Measurements from ENCODE around the gene CCDC51. TPM values are rescaled to one million over a fixed set of nuclear protein-coding genes. Genes with fewer than 3 reads are reported as not detected.

Gene CCDC51
- polyA plus RNA-seq, 1 donor from 2014 or later: 13.4 TPM

Other genes with a start within 250 kb of the CCDC51 start
- 1.1 TPM for gene CAMP, start 216.6 kb downstream of the CCDC51 start, polyA plus RNA-seq
- gene ZNF589, start 199.0 kb downstream of the CCDC51 start, polyA plus RNA-seq: 9.1 TPM
- 81.1 TPM for gene NME6, start 138.8 kb downstream of the CCDC51 start, polyA plus RNA-seq
- not detected for gene SPINK8, start 106.5 kb downstream of the CCDC51 start, polyA plus RNA-seq
- gene FBXW12, start 67.9 kb downstream of the CCDC51 start, polyA plus RNA-seq: not detected
- not detected for gene PLXNB1, start 10.0 kb downstream of the CCDC51 start, polyA plus RNA-seq
- gene TMA7, start 138 bp upstream of the CCDC51 start, polyA plus RNA-seq: 701 TPM
- gene ATRIP, start 6.6 kb upstream of the CCDC51 start, polyA plus RNA-seq: 13.9 TPM
- gene SHISA5, start 64.1 kb upstream of the CCDC51 start, polyA plus RNA-seq: 307 TPM
- gene PFKFB4, start 116.7 kb upstream of the CCDC51 start, polyA plus RNA-seq: 1.5 TPM
- gene UCN2, start 123.7 kb upstream of the CCDC51 start, polyA plus RNA-seq: not detected
- not detected for gene COL7A1, start 155.2 kb upstream of the CCDC51 start, polyA plus RNA-seq
- 147 TPM for gene UQCRC1, start 169.5 kb upstream of the CCDC51 start, polyA plus RNA-seq
- not detected for gene TMEM89, start 181.7 kb upstream of the CCDC51 start, polyA plus RNA-seq
- 1.4 TPM for gene SLC26A6, start 195.3 kb upstream of the CCDC51 start, polyA plus RNA-seq
- 0.59 TPM for gene CELSR3, start 222.8 kb upstream of the CCDC51 start, polyA plus RNA-seq
- gene NCKIPSD, start 245.8 kb upstream of the CCDC51 start, polyA plus RNA-seq: 17.2 TPM

Measured in IgD-negative memory B cell (primary cell).